Spleen (tissue), 11 donors: Measurements from ENCODE around the gene TSPAN9. TPM values are rescaled to one million over a fixed set of nuclear protein-coding genes. Genes with fewer than 3 reads are reported as not detected.

Source experiments
- DNase-seq: peaks from one replicate; pipeline ENCODE4 v3.0.0-alpha.2; 2020
- H3K27ac ChIP-seq, 8 donors: fragments of 200-600 bp; sonication (generic) in 7 of 8; 1 replicate in 4 of 8; 2 replicates in 4 of 8; pipeline versions ENCODE4 v1.5.0 to v1.8.0; 2016 to 2021; ENCODE audit warnings: inconsistent platforms in 4 of 8, mild to moderate bottlenecking in 4 of 8, moderate library complexity in 1 of 8
- H3K27me3 ChIP-seq, 7 donors: fragments of 200-600 bp; sonication (generic) in 6 of 7; replicated peaks in 1 of 7; 1 replicate in 4 of 7; 2 replicates in 3 of 7; pipeline versions ENCODE4 v1.5.0 to v1.8.0; 2016 to 2021; ENCODE audit warnings: inconsistent platforms in 3 of 7, mild to moderate bottlenecking in 1 of 7
- H3K36me3 ChIP-seq, 6 donors: fragments of 200-600 bp; sonication (generic) in 5 of 6; 1 replicate in 4 of 6; 2 replicates in 2 of 6; pipeline versions ENCODE4 v1.5.0 to v1.8.0; 2016 to 2021; ENCODE audit warnings: inconsistent platforms in 2 of 6
- H3K4me1 ChIP-seq, 6 donors: fragments of 200-600 bp; sonication (generic) in 5 of 6; 1 replicate in 3 of 6; 2 replicates in 3 of 6; pipeline versions ENCODE4 v1.5.0 to v1.8.0; 2016 to 2021; ENCODE audit warnings: inconsistent platforms in 3 of 6
- H3K4me3 ChIP-seq, 8 donors: fragments of 200-600 bp; sonication (generic) in 7 of 8; 1 replicate in 4 of 8; 2 replicates in 4 of 8; pipeline versions ENCODE4 v1.5.0 to v1.8.0; 2016 to 2021; ENCODE audit warnings: inconsistent platforms in 4 of 8, mild to moderate bottlenecking in 4 of 8, moderate library complexity in 2 of 8
- H3K9me3 ChIP-seq, 8 donors: fragments of 200-600 bp; sonication (generic) in 7 of 8; 1 replicate in 4 of 8; 2 replicates in 4 of 8; pipeline versions ENCODE4 v1.5.0 to v1.8.0; 2016 to 2021; ENCODE audit warnings: inconsistent platforms in 4 of 8
- POLR2A ChIP-seq, 3 donors: fragments of 450-650 bp; IDR thresholded peaks; one replicate each; pipeline ENCODE4 v1.5.1; 2017; ENCODE audit warnings: antibody characterized with exemption in 3 of 3, mild to moderate bottlenecking in 1 of 3
- POLR2AphosphoS5 ChIP-seq, 3 donors: sonication (generic); formaldehyde crosslinking; IDR thresholded peaks; one replicate each; pipeline ENCODE4 v1.5.1; 2017; ENCODE audit warnings: antibody characterized with exemption in 3 of 3
- WGBS, 5 donors: extraction: QIAGEN DNeasy Blood & Tissue Kit in 3 of 5; methylation state at CpG; one replicate each; pipeline versions ENCODE4 v1.1.5 to v1.1.7; 2013 to 2018; 5-methylcytosine and 5-hydroxymethylcytosine counted together
- intact Hi-C: fragments of 100-400 bp; cut with DNase I; formaldehyde crosslinking; loops from one replicate; pipeline ENCODE4 v1.15.0; 2023; ENCODE audit warnings: low total_unique reads
- polyA plus RNA-seq, 3 donors: library from polyadenylated mRNA; stranded (reverse); fragments of 200-250 nt; gene quantifications; one replicate each; pipeline ENCODE4 v1.2.1, GENCODE V29; 2013
- total RNA-seq, 7 donors: library from RNA; depleted of rRNA in 3 of 7; stranded (reverse); fragments of >200 nt in 3 of 7; fragmentation: NEBNext Ultra II Directional in 4 of 7; extraction: Animal tissue kit (Norgen Biotek cat#: 25700) in 4 of 7; gene quantifications; one replicate each; pipeline versions ENCODE4 v1.1.0 to v1.2.1, GENCODE V29; 2016 to 2021
- TF ChIP-seq, protein P1 (sequence below), 11 experiments: fragments of 200-600 bp in 7 of 11; fragments of 450-650 bp in 4 of 11; sonication (generic) in 4 of 11; IDR thresholded peaks in 8 of 11; conservative IDR thresholded peaks in 3 of 11; 1 replicate in 7 of 11; 2 replicates in 4 of 11; pipeline versions ENCODE4 v1.4.0 to v1.8.0; 2016 to 2021; ENCODE audit warnings: antibody characterized with exemption in 11 of 11, inconsistent platforms in 4 of 11, mild to moderate bottlenecking in 1 of 11
- donor health status: healthy with polysubstance abuse.
- donor health status: DM: no; HTN: no; CAD: no; lungs with moderate emphysema.
- donor health status: DM: no; HTN: no; CAD: no.
- donor health status: Bipolar disorder and iron deficiency.
- donor health status: healthy.
- donor health status: DM: no; HTN: no; CAD: no.
- donor health status: DM: yes; HTN: yes; CAD: no.

The TSPAN9 gene
- total and polyA plus RNA-seq, 10 donors = 3.6 to 51.1 (median 32.4) TPM

DNA sequence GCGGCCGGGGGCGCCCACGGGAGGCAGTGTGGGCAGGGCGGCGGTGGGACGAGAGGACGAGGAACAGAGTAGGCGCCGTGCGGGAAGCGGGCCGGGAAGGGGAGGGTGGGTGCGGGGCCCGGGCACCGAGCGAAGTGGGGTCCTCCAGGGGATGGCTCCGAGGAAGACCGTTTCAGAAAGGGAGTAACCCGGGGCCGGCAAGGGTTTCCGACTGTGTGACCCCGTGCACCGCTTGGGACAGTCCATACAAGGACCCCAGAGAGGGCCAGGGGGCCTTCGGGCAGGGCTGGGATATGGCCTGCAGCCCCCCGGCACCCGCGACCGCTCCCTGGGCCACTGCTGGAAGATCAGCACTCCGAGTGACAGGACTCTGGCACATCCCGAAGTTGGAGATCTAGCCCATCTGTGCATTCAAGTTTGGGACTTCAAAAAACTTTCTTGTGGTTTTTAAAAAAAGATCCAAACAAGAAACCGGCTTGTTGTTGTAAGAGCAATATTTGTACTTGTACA is 448 bp downstream of the TSPAN9 start:
- no peak for TF ChIP-seq POLR2AphosphoS5 (IDR thresholded peaks at IDR 0.05)
- TF ChIP-seq, protein P1, sequence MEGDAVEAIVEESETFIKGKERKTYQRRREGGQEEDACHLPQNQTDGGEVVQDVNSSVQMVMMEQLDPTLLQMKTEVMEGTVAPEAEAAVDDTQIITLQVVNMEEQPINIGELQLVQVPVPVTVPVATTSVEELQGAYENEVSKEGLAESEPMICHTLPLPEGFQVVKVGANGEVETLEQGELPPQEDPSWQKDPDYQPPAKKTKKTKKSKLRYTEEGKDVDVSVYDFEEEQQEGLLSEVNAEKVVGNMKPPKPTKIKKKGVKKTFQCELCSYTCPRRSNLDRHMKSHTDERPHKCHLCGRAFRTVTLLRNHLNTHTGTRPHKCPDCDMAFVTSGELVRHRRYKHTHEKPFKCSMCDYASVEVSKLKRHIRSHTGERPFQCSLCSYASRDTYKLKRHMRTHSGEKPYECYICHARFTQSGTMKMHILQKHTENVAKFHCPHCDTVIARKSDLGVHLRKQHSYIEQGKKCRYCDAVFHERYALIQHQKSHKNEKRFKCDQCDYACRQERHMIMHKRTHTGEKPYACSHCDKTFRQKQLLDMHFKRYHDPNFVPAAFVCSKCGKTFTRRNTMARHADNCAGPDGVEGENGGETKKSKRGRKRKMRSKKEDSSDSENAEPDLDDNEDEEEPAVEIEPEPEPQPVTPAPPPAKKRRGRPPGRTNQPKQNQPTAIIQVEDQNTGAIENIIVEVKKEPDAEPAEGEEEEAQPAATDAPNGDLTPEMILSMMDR (IDR thresholded peaks at IDR 0.05 in 8 of 11, conservative IDR thresholded peaks at IDR 0.05 in 3 of 11) = no peak
- Histone ChIP-seq H3K9me3 (no peaks in the 10 kb centered on the region), H3K4me1 (peaks cover 0 to 63% (median 29%) of the 10 kb centered on the region in 6 donors), H3K4me3 (peak overlapping the region; percentile 55 to 91 (median 68)), H3K27me3 (peaks cover 0 to 56% (median 4%) of the 10 kb centered on the region in 7 donors), H3K36me3 (no peaks in the 10 kb centered on the region), H3K27ac (peak overlapping the region; percentile 16 to 89 (median 86))
- WGBS, 5 donors = 0 to 14% (median 2%) methylated on average over 7 to 32 of the region's 32 CpGs
- no peak for DNase-seq
- intact Hi-C loops = no loop called here

DNA sequence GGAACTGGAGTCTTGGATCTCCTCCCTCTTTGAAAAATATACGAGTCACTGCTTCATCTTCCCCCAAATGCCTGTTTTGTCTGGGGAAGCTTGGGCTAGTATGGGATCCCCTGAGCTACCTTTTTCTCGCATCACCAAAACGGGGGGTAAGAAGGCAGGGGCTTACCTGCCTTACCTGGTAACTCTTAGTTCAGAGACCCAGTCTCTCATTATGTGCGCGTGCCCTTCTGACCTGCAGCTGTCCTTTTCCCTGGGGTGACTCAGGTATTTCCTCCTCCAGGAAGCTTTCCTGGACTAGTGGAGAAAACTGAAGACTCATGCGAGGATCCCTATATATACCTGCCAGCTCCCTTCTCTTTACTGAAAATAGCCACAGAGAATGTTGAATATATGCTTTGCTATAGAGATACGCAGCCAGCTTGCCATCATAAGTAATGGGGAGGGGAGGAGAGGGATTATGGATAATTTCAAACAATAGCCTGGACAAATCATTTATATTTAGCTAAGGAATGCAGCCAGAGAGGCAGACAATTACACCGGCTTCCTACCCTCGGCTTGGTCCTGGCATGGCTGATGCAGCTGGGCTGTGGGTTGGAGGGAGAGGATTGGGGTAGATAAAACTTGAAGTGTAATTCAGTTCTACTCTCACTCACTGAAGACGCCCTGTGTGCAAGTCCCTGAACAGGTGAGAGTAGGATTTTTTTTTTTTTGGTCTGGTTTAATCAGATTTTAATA is 1.1 kb downstream of the TSPAN9 start:
- Histone ChIP-seq H3K4me1 (peaks cover 0 to 66% (median 33%) of the 10 kb centered on the region in 6 donors), H3K36me3 (no peaks in the 10 kb centered on the region), H3K4me3 (peak overlapping the region in 7 of 8 donors; percentile 66 to 91 (median 69)), H3K9me3 (no peaks in the 10 kb centered on the region), H3K27ac (peak overlapping the region in 6 of 8 donors; percentile 80 to 89 (median 87)), H3K27me3 (peaks cover 0 to 49% (median 4%) of the 10 kb centered on the region in 7 donors)
- DNase-seq = no peak
- intact Hi-C loops = no loop called here
- TF ChIP-seq, protein P1 (IDR thresholded peaks at IDR 0.05 in 8 of 11, conservative IDR thresholded peaks at IDR 0.05 in 3 of 11) = no peak
- TF ChIP-seq POLR2AphosphoS5 (IDR thresholded peaks at IDR 0.05) (no peak), POLR2A (IDR thresholded peaks at IDR 0.05) (no peak)
- 47 to 60% (median 53%) methylated on average over 10 of the region's 10 CpGs for WGBS, 5 donors

DNA sequence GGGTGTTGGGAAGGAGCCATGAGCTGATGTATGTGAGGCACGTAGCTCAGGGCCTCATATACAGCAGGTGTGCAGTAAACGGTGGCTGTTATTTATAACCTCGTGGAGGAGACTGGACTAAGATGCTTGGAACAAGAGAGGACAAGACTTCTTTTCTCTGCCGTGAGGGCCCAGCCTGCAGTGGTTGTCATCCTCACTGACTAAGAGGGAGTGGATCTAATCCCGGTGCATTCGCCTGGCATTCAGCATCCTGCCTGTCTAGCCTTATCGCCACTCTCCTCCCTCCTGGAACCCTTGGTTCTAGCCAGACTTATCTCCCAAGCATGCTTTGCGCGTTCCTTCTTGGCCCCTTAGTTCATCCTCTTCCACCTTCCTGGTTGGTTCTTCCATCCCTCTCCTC is 3.9 kb downstream of the TSPAN9 start:
- peak overlapping the region in 1 of 8 donors; percentile 35 for H3K27ac ChIP-seq
- TF ChIP-seq POLR2AphosphoS5 (IDR thresholded peaks at IDR 0.05) = no peak
- TF ChIP-seq, protein P1 (IDR thresholded peaks at IDR 0.05 in 8 of 11, conservative IDR thresholded peaks at IDR 0.05 in 3 of 11) = no peak
- no peak for TF ChIP-seq POLR2A (IDR thresholded peaks at IDR 0.05)
- H3K36me3 ChIP-seq = no peaks in the 10 kb centered on the region
- no peak for DNase-seq
- no peaks in the 10 kb centered on the region for H3K9me3 ChIP-seq
- peaks cover 0 to 24% (median 4%) of the 10 kb centered on the region in 7 donors for H3K27me3 ChIP-seq
- WGBS, 5 donors = 79 to 90% (median 86%) methylated on average over 9 of the region's 9 CpGs
- H3K4me3 ChIP-seq = no peak overlapping the region
- H3K4me1 ChIP-seq = peaks cover 0 to 78% (median 41%) of the 10 kb centered on the region in 6 donors
- intact Hi-C loops = no loop called here

DNA sequence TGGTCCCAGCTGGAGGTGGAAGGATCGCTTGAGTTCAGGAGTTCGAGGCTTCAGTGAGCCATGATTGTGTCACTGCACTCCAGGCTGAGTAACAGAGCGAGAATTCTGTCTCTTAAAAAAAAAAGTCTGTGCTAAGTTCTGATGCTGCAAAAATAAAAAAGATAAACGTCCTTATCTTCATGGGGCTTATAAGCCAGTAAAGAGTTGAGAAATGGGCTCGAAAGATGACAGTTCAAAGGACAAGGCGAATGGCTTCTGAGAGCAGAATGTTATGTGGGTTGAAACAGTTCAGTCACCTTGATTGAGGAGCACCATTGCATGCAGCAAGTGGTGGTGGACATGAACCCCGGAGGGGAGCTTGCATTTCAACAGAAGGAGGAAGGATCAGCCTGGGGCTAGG is 4.7 kb downstream of the TSPAN9 start:
- H3K9me3 ChIP-seq = no peaks in the 10 kb centered on the region
- TF ChIP-seq, protein P1 (IDR thresholded peaks at IDR 0.05 in 8 of 11, conservative IDR thresholded peaks at IDR 0.05 in 3 of 11) = no peak
- no peak for TF ChIP-seq POLR2A (IDR thresholded peaks at IDR 0.05)
- no peak for TF ChIP-seq POLR2AphosphoS5 (IDR thresholded peaks at IDR 0.05)
- no peak overlapping the region for H3K4me3 ChIP-seq
- peaks cover 0 to 16% (median 4%) of the 10 kb centered on the region in 7 donors for H3K27me3 ChIP-seq
- 70 to 80% (median 73%) methylated on average over 7 of the region's 7 CpGs for WGBS, 5 donors
- H3K36me3 ChIP-seq = no peaks in the 10 kb centered on the region
- H3K27ac ChIP-seq = peak overlapping the region in 1 of 8 donors; percentile 65
- DNase-seq = no peak
- intact Hi-C loops = no loop called here
- peaks cover 0 to 76% (median 33%) of the 10 kb centered on the region in 6 donors for H3K4me1 ChIP-seq
